NT2/D1 (cell line): Measurements from ENCODE around the gene RIMBP2.

ENCODE experiments used
- SUZ12 ChIP-seq: IDR thresholded peaks from 2 replicates; pipeline ENCODE4 v1.6.1; 2011; ENCODE audit not compliant: insufficient read length, insufficient read depth; ENCODE audit errors: extremely low read depth
- YY1 ChIP-seq: IDR thresholded peaks from 2 replicates; pipeline ENCODE4 v1.6.1; 2011; ENCODE audit not compliant: insufficient read length, insufficient read depth
- ZNF274 ChIP-seq: IDR thresholded peaks from 2 replicates; pipeline ENCODE4 v1.6.1; 2011; ENCODE audit warnings: mild to moderate bottlenecking, low read depth, low read length

DNA sequence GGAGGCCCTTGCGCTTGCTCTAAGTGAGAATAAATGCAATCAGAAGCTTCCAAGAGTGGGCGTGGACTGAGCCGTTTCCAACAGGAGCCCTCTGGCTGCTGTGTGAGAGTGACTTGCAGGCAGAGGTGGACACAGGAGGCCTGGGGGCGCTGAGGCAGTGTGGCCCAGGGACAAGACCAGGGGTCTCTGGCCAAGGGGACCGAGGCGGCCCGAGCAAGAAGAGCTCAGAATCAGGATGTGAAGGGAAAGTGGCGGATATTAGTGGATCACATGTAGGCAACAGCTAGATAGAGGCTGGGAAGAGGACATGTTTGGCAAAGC lies 8.6 kb downstream of the RIMBP2 start:
- TF ChIP-seq ZNF274 (no peak), YY1 (no peak), SUZ12 (no peak)
